Measurements from ENCODE around the gene CCDC6.
"Not testable (repeated sequence)": the region's sequence is repeated elsewhere in the genome, so short reads cannot be mapped to it uniquely, and the experiment has no call there.

CCDC6 gene

DNA sequence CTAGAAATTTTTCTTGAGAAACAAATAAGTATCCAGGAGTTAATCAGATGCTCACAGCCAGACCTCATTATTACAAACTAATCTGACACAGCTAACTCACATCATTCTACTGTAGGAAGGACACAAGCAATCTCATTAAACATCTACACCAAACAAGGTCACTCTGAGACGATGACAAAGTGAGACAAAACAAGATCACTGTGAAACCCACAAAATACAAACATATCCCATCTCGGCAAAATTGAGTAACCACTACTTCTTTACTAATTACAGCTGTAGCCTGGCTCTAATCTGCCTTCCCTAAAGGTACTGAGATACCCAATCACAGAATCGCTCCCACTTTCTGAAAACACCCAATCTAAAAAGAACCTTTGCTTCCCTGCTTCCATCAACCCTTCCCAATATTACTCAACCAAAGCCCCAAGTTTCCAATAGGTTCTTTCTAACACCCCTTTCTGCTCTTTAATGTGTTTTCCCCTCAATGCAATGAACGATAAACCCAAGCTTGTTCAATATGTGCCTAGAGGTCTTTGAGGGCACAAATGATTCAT lies 26.9 kb downstream of the CCDC6 start:
- DNase-seq: no peak

DNA sequence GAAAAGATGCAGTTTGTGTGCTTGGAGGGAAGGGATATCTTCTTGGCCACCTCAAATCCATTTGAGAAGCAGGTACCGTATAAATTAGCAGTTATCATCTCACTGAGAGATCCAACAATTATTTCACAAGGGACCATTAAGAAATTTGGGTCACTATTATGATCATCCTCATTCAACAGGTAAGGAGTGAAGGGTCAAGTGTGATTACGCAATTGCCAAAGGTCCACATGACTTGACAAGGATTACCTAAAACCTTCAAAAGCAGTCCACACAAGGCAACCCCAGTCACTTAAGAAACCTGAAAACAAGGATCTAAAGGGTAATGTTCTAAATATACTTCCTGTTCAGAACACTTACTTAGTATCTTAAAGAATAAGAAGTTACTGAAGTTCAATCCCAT lies 27.4 kb downstream of the CCDC6 start:
- no peak for DNase-seq

DNA sequence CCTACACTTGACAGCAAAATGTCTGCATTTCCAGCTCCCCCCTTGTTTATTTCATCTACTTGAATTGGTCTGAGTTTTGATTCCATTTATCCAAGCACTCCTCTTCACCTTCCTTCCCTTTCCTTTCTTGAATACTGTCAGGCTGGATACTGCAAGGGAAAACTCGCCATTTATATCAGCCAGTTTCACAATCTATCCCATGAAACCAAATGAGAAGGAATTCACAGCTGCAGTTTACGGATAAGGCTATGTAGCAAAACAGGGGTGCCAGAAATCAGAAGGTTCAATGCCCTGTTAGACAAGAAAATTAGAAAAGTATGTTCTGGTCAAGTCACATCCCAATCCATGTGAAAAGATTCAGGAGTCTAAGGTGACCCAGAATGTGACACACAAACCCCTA lies 28.1 kb downstream of the CCDC6 start:
- no peak for DNase-seq

DNA sequence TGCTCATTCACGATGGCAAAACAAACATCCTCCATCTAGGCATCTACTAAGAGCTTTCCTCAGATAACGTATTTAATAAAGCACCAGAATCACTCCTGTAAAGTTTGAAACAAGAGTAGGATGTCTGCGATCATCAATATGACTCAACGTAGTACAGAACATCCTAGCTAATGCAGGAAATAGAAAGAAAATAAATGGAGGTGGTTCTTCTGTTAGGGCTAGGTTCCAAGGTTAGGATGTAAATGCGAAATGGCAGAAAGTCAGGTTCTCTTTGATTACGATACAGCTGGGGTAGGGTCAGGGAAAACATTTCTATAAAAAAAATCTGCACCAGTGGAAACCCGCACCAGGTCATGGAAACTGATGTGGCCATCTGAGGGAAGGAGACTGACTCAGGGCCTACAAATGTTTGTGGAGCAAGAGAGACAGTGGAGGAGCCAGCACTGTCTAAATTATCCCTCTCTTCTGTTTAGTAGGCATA lies 29.1 kb downstream of the CCDC6 start:
- peak; percentile 15 for DNase-seq

DNA sequence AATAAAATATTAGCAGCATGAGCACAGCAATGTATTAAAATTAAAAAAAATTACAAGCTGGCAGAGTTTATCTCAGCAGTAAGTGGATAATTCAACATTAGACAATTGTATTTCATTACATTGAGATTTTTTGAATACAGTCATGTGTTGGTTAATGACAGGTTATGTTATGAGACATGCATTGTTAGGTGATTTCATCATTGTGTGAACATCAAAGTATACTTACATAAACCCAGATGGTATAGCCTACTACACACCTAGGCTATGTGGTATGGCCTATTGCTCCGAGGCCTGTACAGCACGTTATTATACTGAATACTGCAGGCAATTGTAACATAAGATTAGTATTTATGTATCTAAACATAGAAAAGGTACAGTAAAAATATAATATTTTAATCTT lies 29.7 kb downstream of the CCDC6 start:
- DNase-seq: no peak

DNA sequence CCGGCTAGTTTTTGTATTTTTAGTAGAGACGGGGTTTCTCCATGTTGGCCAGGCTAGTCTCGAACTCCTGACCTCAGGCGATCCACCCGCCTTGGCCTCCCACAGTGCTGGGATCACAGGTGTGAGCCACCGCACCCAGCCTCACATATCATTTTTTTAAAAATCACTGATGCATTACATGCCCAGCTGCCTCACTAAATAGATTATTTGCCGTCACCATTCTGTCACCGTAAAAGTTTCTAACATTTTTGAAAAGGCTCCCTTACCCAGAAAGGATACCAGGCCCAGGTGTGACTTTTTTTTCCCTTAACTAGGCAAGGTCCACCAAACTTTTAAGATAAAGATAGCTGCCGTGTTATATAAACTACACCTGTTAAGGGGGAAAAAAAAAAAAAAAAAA lies 30.1 kb downstream of the CCDC6 start:
- DNase-seq: not testable (repeated sequence)

DNA sequence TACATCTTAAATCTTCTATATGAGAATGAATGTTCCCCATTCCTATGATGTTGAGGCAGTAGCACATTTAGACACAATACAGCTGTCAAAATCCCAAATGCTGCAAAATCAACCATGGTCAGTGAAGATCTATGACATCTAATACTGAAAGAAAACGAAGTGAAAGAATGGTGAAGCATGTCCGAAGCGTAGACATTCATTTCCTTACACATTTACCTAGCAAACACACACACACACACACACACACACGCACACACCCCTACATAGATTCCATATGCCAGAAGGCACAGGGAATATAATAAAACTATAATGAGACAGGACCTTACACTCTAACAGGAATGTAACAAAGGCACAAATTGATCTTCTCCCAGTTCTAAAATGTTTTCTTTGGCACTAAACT lies 32.5 kb downstream of the CCDC6 start:
- no peak for DNase-seq

DNA sequence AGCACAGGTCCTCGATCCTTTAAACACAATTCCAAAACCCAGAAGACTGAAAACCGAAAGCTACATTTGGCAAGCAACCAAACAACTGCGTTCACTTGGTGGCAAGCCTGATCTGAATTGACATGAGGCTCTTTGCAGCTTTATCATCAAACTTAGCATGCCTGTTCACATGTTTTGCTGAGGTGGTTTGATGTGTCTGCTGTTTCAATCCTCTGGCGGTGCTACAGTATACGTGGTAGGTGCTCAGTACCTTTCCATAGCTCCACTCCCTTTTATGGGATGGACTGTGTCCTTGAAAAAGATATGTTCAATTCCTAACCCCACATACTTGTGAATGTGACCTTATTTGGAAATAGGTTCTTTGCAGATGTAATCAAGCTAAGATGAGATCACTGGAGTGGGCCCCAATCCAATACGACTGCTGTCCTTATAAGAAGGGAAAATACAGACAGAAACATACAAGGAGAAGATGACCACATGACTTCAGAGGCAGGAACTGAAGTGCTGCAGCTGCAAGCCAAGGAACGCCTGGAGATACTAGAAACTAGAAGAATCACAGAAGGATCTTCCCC lies 33.4 kb downstream of the CCDC6 start:
- DNase-seq: no peak

DNA sequence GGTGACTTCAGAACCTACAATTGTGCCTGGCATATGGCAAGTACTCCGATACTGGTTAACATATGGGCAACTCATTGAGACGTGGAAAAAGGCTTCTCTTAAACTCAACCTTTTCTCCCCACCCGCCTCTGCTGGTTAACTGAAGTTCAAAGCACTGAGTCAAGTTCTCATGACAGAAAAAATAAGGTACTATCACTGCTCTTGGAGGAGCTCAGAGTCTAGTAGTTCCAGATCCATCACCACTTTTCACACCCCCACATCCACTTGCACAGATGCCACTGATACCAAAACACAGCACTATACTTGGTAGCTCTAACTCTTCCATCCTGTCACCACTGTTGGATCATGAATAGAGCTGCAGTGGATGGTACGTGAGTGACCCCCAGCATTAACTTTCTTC lies 36.2 kb downstream of the CCDC6 start:
- no peak for DNase-seq

DNA sequence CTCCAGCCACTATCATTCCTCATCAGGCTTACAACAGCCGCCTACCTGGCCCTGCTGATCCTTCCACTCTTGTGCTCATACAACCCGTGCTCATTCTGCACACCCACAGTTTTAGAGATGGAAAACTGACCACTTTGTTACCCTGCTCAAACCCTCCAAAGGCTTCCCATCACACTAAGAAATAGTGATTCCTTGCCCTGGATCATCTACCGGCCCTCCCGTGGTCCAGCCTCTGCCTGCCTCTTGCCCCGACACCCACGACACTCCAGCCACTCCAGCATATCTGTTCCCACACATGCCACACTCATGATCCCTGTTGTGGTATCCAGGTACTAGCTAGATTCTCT lies 36.8 kb downstream of the CCDC6 start:
- no peak for DNase-seq

DNA sequence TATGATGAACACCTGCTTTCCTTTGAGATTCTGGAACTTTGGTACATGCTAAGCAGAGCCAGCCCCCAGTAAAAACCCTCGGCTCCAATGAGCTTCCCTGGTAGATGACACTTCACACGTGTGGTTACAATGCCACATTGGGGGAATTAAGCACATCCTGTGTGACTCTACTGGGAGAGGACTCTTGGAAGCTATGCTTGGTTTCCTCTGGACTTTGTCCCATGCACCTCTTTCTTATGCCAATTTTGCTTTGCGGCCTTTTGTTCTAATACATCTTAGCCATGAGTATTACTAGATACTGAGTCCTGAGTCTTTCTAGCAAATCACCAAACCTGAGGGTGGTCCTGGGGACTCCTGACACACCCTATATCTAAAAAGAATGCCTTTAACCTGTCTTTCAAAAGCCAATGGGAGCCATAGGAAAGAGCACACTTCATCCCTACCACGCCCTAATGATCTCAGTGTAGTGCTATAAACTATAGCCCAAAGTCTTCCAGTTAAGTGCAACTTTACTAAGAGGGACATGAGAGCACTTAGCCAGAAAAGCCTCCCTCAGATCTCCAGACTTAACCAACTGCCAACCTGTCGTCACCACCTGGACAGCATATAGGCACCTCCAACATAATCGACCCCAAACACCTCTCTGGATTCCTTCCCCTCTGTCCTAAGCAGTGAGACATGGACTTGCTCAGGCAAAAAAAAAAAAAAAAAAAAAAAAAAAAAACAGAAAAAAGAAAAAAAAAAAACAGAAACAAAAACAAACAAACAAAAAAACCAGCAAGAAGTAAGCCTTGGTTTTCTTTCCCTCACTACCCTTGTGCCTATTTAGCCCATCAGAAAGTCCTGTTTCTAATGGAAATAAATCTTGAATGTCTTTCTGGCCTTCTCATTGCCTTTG lies 37.4 kb downstream of the CCDC6 start:
- no peak for DNase-seq

DNA sequence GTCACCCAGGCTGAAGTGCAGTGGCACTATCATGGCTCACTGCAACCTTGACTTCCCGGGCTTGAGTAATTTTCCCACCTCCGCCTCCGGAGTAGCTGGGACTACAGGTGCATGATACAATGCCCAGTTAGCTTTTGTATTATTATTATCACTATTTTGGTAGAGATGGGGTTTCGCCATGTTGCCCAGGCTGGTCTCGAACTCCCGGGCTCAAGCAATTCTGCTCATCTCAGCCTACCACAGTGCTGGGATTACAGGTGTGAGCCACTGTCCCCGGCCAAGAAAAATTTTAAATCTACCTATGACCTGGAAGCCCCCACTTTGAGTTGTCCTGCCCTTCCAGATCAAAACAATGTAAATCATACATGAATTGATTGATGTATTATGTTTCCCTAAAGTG lies 38.8 kb downstream of the CCDC6 start:
- no peak for DNase-seq

DNA sequence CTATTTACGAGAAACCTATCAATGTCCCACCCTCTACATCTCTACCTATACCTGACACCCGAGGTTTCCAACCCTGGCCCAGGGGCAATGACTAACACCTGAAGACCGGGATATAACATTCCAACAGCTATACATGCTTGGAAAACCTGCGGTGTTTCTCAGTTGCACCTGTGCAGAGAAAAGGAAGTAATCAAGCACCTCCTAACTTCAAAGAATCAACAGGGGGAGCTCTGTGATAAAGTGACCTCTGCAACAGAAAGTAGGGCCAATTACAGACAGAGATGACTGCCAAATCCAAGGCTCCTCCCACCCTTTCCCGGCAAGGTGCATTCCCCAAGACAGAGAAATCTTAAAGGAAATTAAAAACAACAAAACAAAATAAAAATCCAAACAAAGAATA lies 41.3 kb downstream of the CCDC6 start:
- DNase-seq: peak; percentile 39

DNA sequence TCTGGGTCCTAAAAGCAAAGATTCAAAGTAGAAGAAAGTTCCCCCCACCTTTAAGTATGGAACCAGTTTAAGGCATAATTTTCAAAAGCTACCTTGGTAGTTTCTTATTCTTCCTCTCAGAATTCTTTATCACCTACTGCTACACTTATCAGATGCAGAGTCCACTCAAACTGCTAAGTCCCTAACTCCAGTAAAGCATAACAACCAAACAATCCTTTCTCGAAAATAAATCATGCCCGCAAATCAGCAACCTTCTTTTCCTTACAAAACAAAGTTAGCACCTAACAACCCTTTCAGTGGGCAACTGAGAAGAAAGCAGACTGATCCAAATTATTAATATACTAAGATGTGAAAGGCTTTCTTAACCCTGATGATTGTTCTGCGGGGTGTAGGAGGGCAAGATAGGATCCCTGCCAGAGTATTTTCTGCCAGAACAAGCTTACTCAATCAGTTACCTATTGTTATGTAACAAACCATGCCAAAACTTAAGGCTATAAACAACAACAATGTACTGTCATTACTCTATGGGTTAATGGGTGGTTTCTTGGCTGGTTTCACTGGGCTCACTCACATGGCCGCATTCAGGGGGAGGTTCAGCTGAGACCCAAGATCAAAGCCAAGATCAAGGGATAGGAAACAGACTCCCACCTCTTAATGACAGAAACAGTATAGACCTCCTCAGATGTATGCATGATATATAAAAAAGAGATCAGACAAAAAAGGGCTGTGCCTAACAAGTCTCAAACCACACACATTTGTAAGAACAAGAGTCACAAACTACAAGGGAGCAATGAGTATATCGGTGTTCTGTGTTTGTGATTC lies 42.0 kb downstream of the CCDC6 start:
- peak; percentile 39 for DNase-seq

DNA sequence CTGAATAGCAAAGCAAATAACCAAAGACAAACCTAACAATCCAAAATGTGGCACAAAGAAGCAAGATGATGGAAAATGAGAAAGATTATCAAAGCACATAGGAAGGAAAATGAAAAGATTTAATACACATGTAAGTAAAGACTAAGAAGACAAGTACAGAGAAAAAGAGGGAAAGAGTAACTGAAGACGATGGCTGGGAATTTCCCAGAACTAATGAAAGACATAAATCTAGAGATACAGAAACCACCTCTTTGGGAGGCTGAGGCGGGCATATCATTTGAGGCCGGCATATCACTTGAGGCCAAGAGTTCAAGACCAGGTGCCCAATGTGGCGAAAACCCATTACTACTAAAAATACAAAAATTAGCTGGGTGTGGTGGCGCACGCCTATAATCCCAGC lies 46.8 kb downstream of the CCDC6 start:
- no peak for DNase-seq

DNA sequence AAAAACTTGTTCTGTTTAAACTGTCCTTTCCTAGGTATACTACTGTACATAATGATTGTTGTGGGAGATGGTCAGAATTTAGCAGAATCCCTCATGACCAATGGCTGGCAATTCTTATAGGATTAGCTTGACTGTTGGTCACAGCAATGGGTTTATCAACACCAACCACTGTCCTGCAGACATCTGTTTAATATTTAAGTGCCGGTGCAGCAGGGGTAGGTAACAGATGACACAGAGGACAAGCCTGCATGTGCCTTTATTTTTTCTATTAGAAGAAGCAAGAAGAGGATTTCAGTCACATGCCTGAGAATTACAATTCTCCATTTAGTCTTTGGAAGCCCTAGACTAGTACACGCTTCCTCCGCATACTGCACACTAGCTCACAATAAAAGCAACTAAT lies 48.4 kb downstream of the CCDC6 start:
- DNase-seq: no peak

DNA sequence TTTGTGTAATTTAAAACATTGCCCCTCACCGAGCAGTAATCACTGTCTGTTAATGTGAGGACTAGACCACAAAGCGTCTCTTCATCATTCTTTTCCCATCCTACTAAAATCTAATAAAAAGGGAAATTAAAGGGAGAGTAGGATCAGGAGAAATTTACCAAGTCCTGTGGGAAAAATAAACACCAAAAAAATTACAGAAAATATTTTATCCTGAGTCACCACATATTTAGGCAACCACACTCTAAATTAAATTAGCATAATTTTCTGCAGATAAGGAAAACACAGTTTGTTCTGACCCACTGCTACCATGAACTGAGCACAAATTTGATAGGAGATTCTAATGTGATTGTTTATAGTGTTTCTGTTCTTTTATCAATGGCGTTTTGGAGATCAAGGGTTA lies 49.3 kb downstream of the CCDC6 start:
- no peak for DNase-seq

DNA sequence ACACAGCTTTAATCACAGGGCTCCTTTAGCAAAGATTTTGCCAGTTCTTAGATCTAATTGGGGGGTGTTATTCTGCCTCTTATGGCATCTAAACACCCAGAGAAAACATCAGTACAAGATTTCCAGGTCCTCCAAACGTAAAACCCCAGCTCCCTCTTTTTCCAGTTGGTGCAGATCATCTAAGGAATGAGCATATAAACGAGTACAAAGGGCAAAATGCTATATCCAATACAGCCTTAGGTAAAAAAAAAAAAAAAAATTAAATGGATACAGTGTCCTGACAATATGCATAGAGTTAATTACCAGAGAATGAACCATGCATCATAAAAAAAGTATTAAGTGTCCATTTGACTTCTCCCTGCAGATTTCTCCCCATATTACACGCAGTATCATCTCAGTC lies 50.3 kb downstream of the CCDC6 start:
- DNase-seq: no peak

DNA sequence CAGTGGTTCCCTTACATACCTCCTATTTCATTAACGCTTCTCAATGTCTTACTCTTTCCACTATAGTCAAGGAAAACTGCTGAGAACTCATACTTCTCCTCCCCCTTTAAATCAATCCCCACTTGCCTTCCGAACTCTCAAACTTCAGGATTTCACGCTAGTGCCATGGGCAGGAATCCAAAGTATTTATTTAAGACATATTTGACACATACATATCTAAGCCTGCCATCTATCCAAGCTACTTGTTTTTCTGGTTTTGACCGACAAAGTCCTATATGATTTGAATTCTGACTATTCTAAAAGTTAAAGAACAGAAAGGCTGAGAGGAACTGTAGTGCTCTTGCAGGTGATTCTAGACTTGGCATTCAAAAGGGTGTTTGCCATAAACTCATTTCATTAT lies 51.8 kb downstream of the CCDC6 start:
- DNase-seq: no peak

DNA sequence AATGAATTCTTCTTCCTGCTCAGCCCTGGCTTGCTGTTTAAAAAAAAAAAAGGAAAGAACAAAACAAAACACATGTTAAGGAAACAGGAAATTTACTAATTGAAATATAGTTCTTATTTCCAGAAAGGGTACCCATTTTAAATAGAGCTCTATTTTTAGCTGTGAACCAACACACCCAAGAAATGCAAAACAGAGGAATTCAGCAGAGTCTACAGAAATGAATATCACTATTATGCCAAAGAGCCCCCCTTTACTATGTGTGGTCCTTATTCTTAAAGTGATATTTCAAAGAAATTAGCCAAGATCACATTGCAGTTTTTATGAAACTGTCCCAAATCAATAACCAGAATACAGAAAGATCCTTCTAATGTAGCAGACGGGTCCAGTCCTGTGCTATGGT lies 53.7 kb downstream of the CCDC6 start:
- no peak for DNase-seq

DNA sequence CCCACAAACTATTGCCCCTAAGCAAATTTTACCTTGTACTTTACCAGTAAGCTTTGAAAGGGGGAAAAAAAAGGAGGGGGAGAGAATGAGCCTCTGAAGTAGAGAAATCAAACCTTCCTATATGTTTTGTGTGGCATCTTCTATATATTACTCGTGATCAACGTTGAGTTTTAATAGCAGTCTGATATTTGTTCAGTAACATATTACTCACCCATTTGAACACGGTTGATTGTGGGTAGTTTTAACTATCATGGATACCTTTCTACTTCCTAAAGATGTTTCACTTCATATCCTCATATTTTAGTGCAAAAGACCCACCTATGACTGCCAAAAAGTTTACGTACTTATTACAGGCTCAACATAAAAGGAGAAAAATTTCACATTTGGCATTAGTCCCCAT lies 54.5 kb downstream of the CCDC6 start:
- DNase-seq: no peak

DNA sequence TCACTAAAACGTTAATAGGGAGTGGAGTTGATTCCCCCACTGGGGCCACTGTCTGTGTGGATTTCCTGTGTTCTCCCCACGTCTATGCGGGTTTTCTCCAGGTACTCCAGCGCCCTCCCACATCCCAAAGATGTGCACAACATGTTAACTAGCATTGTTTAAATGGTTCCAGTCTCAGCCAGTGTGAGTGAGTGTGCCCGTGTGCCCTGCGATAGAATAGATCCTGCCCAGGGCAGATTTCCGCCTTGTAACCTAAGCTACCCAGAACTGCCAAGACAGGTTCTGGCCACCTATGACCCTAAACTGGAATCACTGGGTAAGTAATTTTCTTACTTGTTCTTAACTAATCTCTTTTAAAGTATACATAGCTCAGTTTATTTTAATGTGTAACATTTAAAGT lies 58.5 kb downstream of the CCDC6 start:
- DNase-seq: no peak

DNA sequence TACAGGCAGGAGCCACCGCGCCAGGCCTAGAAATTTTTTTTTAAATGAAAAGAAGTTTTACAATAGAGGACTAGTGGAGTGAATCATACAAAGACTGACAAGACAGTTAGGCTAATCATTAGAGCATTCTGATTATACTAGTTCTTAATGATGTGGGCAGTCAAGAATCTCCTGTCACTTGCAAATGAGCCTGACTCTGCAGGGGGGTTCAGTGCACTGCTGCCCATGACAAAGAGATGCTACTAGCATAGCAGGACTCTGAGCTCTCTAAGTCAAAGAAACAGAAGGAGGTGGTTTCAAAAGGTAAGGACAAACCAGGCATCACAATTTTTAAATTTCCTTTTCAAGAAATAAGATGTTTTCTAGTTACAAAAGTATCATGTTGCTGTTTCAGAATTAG lies 59.0 kb downstream of the CCDC6 start:
- DNase-seq: no peak

DNA sequence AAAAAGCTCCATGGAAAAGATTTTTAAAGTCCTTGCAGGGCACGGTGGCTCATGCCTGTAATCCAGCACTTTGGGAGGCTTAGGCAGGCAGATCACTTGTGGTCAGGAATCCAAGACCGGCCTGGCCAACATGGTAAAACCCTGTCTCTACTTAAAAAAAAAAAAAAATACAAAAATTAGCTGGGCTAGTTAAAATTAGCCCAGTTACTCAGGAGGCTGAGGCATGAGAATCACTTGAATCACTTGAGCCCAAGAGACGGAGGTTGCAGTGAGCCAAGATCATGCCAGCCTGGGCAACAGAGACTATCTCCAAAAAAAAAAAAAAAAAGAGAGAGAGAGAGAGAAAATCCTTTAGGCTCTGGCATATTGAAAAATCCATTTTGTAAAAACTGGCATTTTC lies 61.9 kb downstream of the CCDC6 start:
- DNase-seq: no peak
